HG03108 (cell line): ENCODE data around the gene FREM3.
"Not testable (repeated sequence)": the region's sequence is repeated elsewhere in the genome, so short reads cannot be mapped to it uniquely, and the experiment has no call there.

Experiments used
- ATAC-seq: cut with Tn5 transposase; IDR thresholded peaks from one replicate; pipeline ENCODE4 v1.9.1; 2021; ENCODE audit warnings: moderate library complexity; ENCODE audit not compliant: unreplicated experiment

FREM3 gene

GRCh38 chr4:143700416-143701352 lies at the start of gene FREM3:
TSS of gene FREM3 (minus strand) at chr4:143700675. CDS start at chr4:143700675, 0 bp downstream.
- no peak for ATAC-seq

- no peak for ATAC-seq
Observed at GRCh38 chr4:143745874-143746273, 45.4 kb upstream of the FREM3 start.

- no peak for ATAC-seq
Observed at GRCh38 chr4:143743591-143743990, 43.1 kb upstream of the FREM3 start.

GRCh38 chr4:143742834-143743233 lies 42.4 kb upstream of the FREM3 start:
- no peak for ATAC-seq

GRCh38 chr4:143736861-143737260 lies 36.4 kb upstream of the FREM3 start:
- ATAC-seq, result no peak

GRCh38 chr4:143736061-143736460 lies 35.6 kb upstream of the FREM3 start:
- not testable (repeated sequence) for ATAC-seq

GRCh38 chr4:143728166-143728565 lies 27.7 kb upstream of the FREM3 start:
- no peak for ATAC-seq

- ATAC-seq, result no peak
Observed at GRCh38 chr4:143726714-143727113, 26.2 kb upstream of the FREM3 start.

- no peak for ATAC-seq
Observed at GRCh38 chr4:143721317-143721716, 20.8 kb upstream of the FREM3 start.

- ATAC-seq, result not testable (repeated sequence)
Observed at GRCh38 chr4:143718748-143719147, 18.3 kb upstream of the FREM3 start.

- no peak for ATAC-seq
Observed at GRCh38 chr4:143713955-143714625, 13.6 kb upstream of the FREM3 start.

GRCh38 chr4:143713553-143713952 lies 13.1 kb upstream of the FREM3 start:
- no peak for ATAC-seq

- no peak for ATAC-seq
Observed at GRCh38 chr4:143712155-143712550, 11.7 kb upstream of the FREM3 start.

GRCh38 chr4:143711543-143712154 lies 11.2 kb upstream of the FREM3 start:
- no peak for ATAC-seq

GRCh38 chr4:143701365-143701764 lies 890 bp upstream of the FREM3 start:
- ATAC-seq, result no peak

- ATAC-seq, result no peak
Observed at GRCh38 chr4:143700046-143700415, 444 bp downstream of the FREM3 start.

- ATAC-seq, result no peak
Observed at GRCh38 chr4:143699331-143700045, 987 bp downstream of the FREM3 start.

- ATAC-seq, result no peak
Observed at GRCh38 chr4:143693856-143694255, 6.6 kb downstream of the FREM3 start.

GRCh38 chr4:143692241-143692640 lies 8.2 kb downstream of the FREM3 start:
- ATAC-seq, result no peak

GRCh38 chr4:143679434-143679833 lies 21.0 kb downstream of the FREM3 start:
- no peak for ATAC-seq

GRCh38 chr4:143673629-143674028 lies 26.8 kb downstream of the FREM3 start:
- ATAC-seq, result not testable (repeated sequence)
